ENCODE data around the gene PHTF2.
A peak's percentile ranks its signal among the peaks of the same experiment; 100 is the strongest.
"Not testable (repeated sequence)": the region's sequence is repeated elsewhere in the genome, so short reads cannot be mapped to it uniquely, and the experiment has no call there.

Gene PHTF2

GRCh38 chr7:77866370-77866769 lies 67.8 kb downstream of the PHTF2 start:
- no peak for DNase-seq (ENCODE audit: low read depth)
- H3K4me3 ChIP-seq (ENCODE audit: low read length) = no peak overlapping the region
- TF ChIP-seq CTCF (IDR thresholded peaks at IDR 0.05; ENCODE audit: insufficient read depth, low read depth, low read length, missing control alignments) = no peak

GRCh38 chr7:77866786-77867536 lies 68.4 kb downstream of the PHTF2 start:
- no peak for TF ChIP-seq CTCF (IDR thresholded peaks at IDR 0.05; ENCODE audit: insufficient read depth, low read depth, low read length, missing control alignments)
- peak; percentile 87 for DNase-seq (ENCODE audit: low read depth)
- no peak overlapping the region for H3K4me3 ChIP-seq (ENCODE audit: low read length)

- no peak overlapping the region for H3K4me3 ChIP-seq (ENCODE audit: low read length)
- peak; percentile 32 for DNase-seq (ENCODE audit: low read depth)
- no peak for TF ChIP-seq CTCF (IDR thresholded peaks at IDR 0.05; ENCODE audit: insufficient read depth, low read depth, low read length, missing control alignments)
These were observed 68.9 kb downstream of the PHTF2 start for GRCh38 chr7:77867537-77867865.

GRCh38 chr7:77872256-77872655 lies 73.7 kb downstream of the PHTF2 start:
- not testable (repeated sequence) for DNase-seq (ENCODE audit: low read depth); H3K4me3 ChIP-seq (ENCODE audit: low read length)

- not testable (repeated sequence) for H3K4me3 ChIP-seq (ENCODE audit: low read length)
These were observed 75.1 kb downstream of the PHTF2 start for GRCh38 chr7:77873416-77874327.

GRCh38 chr7:77877791-77878190 lies 79.2 kb downstream of the PHTF2 start:
- TF ChIP-seq CTCF (IDR thresholded peaks at IDR 0.05; ENCODE audit: insufficient read depth, low read depth, low read length, missing control alignments) = no peak
- H3K4me3 ChIP-seq (ENCODE audit: low read length) = no peak overlapping the region
- DNase-seq (ENCODE audit: low read depth) = no peak

More at GRCh38 chr7:77873416-77874327, 75.1 kb downstream of the PHTF2 start:
- DNase-seq (ENCODE audit: low read depth) = peak; percentile 39

- no peak for TF ChIP-seq CTCF (IDR thresholded peaks at IDR 0.05; ENCODE audit: insufficient read depth, low read depth, low read length, missing control alignments)
- H3K4me3 ChIP-seq (ENCODE audit: low read length) = no peak overlapping the region
- DNase-seq (ENCODE audit: low read depth) = no peak
These were observed 79.9 kb downstream of the PHTF2 start for GRCh38 chr7:77878500-77878899.

GRCh38 chr7:77879272-77879671 lies 80.7 kb downstream of the PHTF2 start:
- DNase-seq (ENCODE audit: low read depth) = no peak

More at GRCh38 chr7:77879272-77879671, 80.7 kb downstream of the PHTF2 start:
- TF ChIP-seq CTCF (IDR thresholded peaks at IDR 0.05; ENCODE audit: insufficient read depth, low read depth, low read length, missing control alignments) = no peak
- H3K4me3 ChIP-seq (ENCODE audit: low read length) = no peak overlapping the region

Measured in epithelial cell of esophagus (primary cell).